ENCODE data around the gene HSPB6.

HSPB6 gene

DNA sequence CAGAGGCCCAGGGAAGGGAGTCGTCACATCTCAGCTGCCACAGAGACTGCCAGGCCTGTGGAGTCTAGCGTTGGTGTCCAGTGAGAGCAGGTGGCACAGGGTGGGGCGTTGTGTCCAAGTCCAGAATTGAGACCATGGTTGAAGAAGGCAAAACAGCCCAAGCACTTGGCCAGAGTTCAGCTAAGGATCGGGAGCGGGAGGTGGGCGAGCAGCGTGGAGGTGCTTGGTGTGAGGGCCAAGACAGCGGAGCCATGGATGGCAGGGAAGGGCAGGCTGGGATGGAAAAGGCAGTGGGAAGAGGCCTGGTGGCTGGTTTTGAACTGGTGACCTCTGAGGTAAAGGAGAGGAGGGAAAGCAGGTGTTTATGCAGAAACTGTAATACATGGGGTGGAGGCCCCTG lies 22.6 kb downstream of the HSPB6 start:
- DNase-seq (ENCODE audit: extremely low read depth, low read depth) = no peak
- TF ChIP-seq, protein P1, sequence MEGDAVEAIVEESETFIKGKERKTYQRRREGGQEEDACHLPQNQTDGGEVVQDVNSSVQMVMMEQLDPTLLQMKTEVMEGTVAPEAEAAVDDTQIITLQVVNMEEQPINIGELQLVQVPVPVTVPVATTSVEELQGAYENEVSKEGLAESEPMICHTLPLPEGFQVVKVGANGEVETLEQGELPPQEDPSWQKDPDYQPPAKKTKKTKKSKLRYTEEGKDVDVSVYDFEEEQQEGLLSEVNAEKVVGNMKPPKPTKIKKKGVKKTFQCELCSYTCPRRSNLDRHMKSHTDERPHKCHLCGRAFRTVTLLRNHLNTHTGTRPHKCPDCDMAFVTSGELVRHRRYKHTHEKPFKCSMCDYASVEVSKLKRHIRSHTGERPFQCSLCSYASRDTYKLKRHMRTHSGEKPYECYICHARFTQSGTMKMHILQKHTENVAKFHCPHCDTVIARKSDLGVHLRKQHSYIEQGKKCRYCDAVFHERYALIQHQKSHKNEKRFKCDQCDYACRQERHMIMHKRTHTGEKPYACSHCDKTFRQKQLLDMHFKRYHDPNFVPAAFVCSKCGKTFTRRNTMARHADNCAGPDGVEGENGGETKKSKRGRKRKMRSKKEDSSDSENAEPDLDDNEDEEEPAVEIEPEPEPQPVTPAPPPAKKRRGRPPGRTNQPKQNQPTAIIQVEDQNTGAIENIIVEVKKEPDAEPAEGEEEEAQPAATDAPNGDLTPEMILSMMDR (IDR thresholded peaks at IDR 0.05; ENCODE audit: low read depth, low read length) = no peak

DNA sequence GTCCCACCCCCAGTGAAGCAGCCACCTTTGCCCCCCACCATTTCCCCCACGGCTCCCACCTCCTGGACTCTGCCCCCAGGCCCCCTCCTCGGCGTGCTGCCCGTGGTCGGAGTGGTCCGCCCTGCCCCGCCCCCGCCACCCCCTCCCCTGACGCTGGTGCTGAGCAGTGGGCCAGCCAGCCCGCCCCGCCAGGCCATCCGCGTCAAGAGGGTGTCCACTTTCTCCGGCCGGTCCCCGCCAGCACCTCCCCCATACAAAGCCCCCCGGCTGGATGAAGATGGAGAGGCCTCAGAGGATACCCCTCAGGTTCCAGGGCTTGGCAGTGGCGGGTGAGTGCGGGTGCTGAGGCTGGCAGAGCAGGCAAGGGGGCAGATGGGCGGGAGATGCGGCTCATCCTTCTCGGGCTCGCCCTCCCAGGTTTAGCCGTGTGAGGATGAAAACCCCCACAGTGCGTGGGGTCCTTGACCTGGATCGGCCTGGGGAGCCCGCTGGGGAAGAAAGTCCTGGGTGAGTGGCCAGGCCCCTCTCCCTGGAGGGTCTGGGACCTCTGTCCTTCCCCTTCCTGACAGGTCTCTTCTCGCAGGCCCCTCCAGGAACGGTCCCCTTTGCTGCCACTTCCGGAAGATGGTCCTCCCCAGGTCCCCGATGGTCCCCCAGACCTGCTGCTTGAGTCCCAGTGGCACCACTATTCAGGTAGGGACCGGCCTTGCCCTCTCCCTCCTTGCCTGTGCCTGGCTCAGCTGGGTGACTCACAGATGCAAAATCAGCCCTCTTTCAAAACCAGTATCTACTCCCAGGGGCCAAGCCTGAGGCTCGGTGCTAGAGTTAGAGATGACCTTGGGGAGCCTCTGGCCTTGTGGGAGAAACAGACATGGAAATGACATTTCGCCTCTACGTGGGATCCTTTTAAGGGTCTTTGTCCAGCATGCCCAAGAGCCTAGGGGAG lies 23.4 kb downstream of the HSPB6 start:
- TF ChIP-seq, protein P1 (IDR thresholded peaks at IDR 0.05; ENCODE audit: low read depth, low read length) = no peak
- no peak for DNase-seq (ENCODE audit: extremely low read depth, low read depth)

DNA sequence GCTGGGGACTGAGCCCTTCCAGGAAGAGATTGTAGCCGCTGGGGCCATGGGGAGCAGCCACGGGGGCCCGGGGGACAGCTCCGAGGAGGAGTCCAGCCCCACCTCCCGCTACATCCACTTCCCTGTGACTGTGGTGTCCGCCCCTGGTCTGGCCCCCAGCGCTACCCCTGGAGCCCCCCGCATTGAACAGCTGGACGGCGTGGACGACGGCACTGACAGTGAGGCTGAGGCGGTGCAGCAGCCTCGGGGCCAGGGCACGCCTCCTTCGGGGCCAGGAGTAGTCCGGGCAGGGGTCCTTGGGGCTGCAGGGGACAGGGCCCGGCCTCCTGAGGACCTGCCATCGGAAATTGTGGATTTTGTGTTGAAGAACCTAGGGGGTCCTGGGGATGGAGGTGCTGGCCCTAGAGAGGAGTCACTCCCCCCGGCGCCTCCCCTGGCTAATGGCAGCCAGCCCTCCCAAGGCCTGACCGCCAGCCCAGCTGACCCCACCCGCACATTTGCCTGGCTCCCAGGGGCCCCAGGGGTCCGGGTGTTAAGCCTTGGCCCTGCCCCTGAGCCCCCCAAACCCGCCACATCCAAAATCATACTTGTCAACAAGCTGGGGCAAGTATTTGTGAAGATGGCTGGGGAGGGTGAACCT lies 24.2 kb downstream of the HSPB6 start:
- DNase-seq (ENCODE audit: extremely low read depth, low read depth) = no peak
- TF ChIP-seq, protein P1 (IDR thresholded peaks at IDR 0.05; ENCODE audit: low read depth, low read length) = no peak

DNA sequence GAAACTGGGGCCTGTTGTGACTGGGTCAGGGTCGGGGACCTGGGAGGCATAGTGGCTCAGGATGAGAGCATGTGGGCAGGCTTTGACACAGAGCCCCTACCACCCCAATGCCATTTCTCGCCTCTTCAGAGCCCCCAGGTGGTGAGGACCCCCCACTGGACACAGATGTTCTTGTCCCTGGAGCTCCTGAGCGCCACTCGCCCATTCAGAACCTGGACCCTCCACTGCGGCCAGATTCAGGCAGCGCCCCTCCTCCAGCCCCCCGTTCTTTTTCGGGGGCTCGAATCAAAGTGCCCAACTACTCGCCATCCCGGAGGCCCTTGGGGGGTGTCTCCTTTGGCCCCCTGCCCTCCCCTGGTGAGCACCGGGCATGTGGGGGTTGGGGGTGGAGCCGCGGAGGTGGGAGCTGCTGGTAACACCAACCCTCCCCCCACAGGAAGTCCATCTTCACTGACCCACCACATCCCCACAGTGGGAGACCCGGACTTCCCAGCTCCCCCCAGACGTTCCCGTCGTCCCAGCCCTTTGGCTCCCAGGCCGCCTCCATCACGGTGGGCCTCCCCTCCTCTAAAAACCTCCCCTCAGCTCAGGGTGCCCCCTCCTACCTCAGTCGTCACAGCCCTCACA lies 24.9 kb downstream of the HSPB6 start:
- DNase-seq (ENCODE audit: extremely low read depth, low read depth) = no peak
- TF ChIP-seq, protein P1 (IDR thresholded peaks at IDR 0.05; ENCODE audit: low read depth, low read length) = no peak

DNA sequence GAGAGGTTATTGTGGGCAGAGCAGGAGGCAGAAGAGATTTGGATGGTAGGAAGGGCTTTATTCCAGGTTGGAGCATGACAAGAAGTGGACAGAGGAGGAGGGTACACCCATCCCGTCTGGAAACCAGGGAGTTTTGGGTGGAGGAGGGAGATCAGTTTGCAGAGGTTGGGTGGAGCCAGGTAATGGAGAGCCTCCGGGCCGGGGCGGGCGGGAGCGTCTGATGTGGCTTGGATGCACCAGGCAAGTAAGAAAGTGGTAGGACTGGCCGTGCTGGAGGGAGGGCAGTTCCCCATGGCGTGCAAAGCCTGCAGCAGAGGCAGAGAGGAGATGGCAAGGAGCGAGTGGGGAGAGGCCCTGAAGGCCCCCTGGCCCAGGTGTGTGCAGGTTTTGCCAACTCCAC lies 25.5 kb downstream of the HSPB6 start:
- no peak for DNase-seq (ENCODE audit: extremely low read depth, low read depth)
- TF ChIP-seq, protein P1 (IDR thresholded peaks at IDR 0.05; ENCODE audit: low read depth, low read length) = no peak

DNA sequence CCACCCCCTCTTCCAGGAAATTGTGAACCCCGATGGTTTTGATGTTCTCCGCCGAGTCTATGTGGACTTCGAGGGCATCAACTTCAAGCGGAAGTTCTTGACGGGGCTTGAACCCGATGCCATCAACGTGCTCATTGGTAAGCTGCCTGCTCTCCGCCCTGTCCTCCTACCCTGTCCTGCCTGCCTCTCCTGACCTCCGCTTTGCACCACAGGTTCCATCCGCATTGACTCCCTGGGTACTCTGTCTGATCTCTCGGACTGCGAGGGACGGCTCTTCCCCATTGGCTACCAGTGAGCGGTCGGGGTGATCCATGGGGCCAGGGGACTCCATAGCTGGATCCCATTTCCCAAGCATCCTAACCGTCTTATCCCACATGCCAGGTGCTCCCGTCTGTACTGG lies 26.5 kb downstream of the HSPB6 start:
- TF ChIP-seq, protein P1 (IDR thresholded peaks at IDR 0.05; ENCODE audit: low read depth, low read length) = no peak
- DNase-seq (ENCODE audit: extremely low read depth, low read depth) = no peak

DNA sequence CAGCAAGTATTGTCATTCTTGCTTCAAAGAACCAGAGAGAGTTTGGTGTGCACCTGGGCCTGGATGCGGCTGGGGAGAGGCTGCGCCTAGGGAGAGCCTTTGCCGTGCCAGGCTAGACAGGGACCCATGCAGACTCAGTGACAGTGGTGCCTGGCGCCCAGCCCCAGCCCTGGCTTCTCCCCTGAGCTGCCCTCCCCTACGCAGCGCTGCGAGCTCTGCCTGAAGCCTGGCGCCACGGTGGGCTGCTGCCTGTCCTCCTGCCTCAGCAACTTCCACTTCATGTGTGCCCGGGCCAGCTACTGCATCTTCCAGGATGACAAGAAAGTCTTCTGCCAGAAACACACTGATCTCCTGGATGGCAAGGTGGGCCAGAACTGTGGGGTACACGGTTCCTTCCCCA lies 27.1 kb downstream of the HSPB6 start:
- DNase-seq (ENCODE audit: extremely low read depth, low read depth) = no peak
- TF ChIP-seq, protein P1 (IDR thresholded peaks at IDR 0.05; ENCODE audit: low read depth, low read length) = no peak

Data from AG09319 (cell line).